ENCODE measurements around the gene MDM4. TPM values are rescaled to one million over a fixed set of nuclear protein-coding genes. Genes with fewer than 3 reads are reported as not detected.

MDM4 gene
- total and polyA plus RNA-seq, 4 donors = 4.8 to 141 (median 57.7) TPM

DNA sequence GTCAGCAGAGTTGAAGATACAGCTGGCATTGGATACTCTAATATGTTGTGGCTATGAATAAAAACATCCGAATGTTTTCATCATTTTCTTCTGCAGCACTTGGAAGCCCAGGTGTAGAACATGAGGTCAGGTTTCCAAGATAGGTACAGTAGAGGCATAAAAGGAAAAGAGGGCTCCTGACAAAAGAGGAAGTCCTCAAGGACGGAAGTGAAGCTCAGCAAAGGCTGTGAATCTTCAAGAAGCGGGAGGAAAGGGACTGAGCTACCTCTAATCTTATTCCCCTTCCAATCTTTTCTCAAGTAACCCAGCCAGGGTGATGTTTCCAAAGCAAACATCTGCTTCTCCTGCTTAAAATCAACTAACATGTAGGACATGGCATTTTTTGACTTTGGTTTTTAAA, 17.2 kb upstream of the MDM4 start:
- Histone ChIP-seq H3K36me3 (ENCODE audit: control insufficient read depth in 1 of 2, insufficient read depth in 2 of 2, low read length in 1 of 2) (no peaks in the 10 kb centered on the region), H3K27ac (ENCODE audit: low read depth in 1 of 2, low read length in 2 of 2) (no peak overlapping the region), H3K4me1 (ENCODE audit: control insufficient read depth in 1 of 2, insufficient read depth in 2 of 2, low read length in 2 of 2) (no peaks in the 10 kb centered on the region), H3K9me3 (ENCODE audit: control insufficient read depth, low read length) (no peaks in the 10 kb centered on the region), H3K4me3 (ENCODE audit: low read length in 2 of 2) (no peak overlapping the region), H3K27me3 (ENCODE audit: control insufficient read depth in 1 of 2, insufficient read depth in 2 of 2, low read length in 1 of 2) (no peaks in the 10 kb centered on the region)
- intact Hi-C loops (cut with DNase I) = loop anchor here in 1 of 2 donors (5.0 kb wide), 1 partner anchor 47 kb away; no protein-coding TSS in a partner anchor
- DNase-seq = no peak
- ATAC-seq (ENCODE audit: low FRiP score) = no peak
- WGBS, 2 donors = 25 to 41% methylated on average over 3 of the region's 3 CpGs

DNA sequence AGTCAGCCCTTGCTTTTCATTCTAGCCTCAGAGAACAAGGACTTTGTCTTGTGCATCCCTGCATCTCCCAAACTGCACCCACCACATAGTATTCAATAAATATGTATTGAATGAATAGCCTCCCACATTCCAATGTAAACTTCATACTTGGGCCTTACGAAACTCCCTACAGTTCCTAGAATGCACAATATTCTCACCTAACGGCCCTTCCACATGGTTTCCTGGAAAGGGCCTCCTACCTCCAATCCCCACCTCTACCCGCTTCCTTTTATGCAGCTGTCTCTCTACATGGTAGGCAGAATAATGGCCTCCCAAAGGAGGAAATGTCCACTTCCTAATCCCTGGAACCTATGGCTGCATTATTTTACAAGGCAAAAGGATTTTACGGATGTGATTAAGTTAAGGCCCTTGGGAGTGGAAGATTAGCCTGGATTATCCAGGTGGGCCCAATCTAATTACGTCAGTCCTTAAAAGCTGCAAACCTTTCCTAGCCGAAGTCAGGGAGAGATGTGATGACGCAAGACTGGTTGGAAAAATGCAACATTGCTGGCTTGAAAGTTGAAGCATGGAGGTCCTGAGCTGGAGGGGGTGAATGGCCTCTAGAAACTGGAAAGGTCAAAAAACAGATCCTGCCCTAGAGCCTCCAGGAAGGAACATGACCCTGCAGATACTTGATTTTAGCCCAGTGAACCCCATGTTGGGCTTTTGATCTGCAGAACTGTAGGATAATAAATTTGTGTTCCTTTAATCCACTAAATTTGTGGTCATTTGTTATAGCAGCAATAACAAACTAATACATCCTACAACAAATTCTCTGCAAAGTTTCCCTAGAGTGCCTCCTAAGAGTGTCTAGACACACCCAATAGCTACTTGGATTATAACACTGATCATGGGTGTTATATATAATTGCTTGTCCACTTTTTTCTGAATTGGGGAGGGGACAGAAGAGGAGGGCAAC, 16.4 kb upstream of the MDM4 start:
- intact Hi-C loops (cut with DNase I) = loop anchor here in 1 of 2 donors (5.0 kb wide), 1 partner anchor 47 kb away; no protein-coding TSS in a partner anchor
- Histone ChIP-seq H3K27ac (ENCODE audit: low read depth in 1 of 2, low read length in 2 of 2) (no peak overlapping the region), H3K36me3 (ENCODE audit: control insufficient read depth in 1 of 2, insufficient read depth in 2 of 2, low read length in 1 of 2) (no peaks in the 10 kb centered on the region), H3K4me3 (ENCODE audit: low read length in 2 of 2) (no peak overlapping the region), H3K27me3 (ENCODE audit: control insufficient read depth in 1 of 2, insufficient read depth in 2 of 2, low read length in 1 of 2) (no peaks in the 10 kb centered on the region), H3K4me1 (ENCODE audit: control insufficient read depth in 1 of 2, insufficient read depth in 2 of 2, low read length in 2 of 2) (no peaks in the 10 kb centered on the region), H3K9me3 (ENCODE audit: control insufficient read depth, low read length) (no peaks in the 10 kb centered on the region)
- WGBS, 2 donors = 89 to 95% methylated on average over 7 of the region's 7 CpGs
- DNase-seq = no peak
- no peak for ATAC-seq (ENCODE audit: low FRiP score)

- no peaks in the 10 kb centered on the region for H3K36me3 ChIP-seq (ENCODE audit: control insufficient read depth in 1 of 2, insufficient read depth in 2 of 2, low read length in 1 of 2)
- ATAC-seq (ENCODE audit: low FRiP score) (no peak), DNase-seq (no peak)
- intact Hi-C loops (cut with DNase I) = loop anchor here in 1 of 2 donors (2.0 kb wide), 1 partner anchor 71 kb away; no protein-coding TSS in a partner anchor
- H3K9me3 ChIP-seq (ENCODE audit: control insufficient read depth, low read length) = no peaks in the 10 kb centered on the region
- no peak overlapping the region for H3K27ac ChIP-seq (ENCODE audit: low read depth in 1 of 2, low read length in 2 of 2)
- no peak overlapping the region for H3K4me3 ChIP-seq (ENCODE audit: low read length in 2 of 2)
- no peaks in the 10 kb centered on the region for H3K4me1 ChIP-seq (ENCODE audit: control insufficient read depth in 1 of 2, insufficient read depth in 2 of 2, low read length in 2 of 2)
- 77 to 79% methylated on average over 6 of the region's 6 CpGs for WGBS, 2 donors
- H3K27me3 ChIP-seq (ENCODE audit: control insufficient read depth in 1 of 2, insufficient read depth in 2 of 2, low read length in 1 of 2) = no peaks in the 10 kb centered on the region
These were observed 14.0 kb upstream of the MDM4 start for GRCh38 chr1:204502241-204502640.

DNA sequence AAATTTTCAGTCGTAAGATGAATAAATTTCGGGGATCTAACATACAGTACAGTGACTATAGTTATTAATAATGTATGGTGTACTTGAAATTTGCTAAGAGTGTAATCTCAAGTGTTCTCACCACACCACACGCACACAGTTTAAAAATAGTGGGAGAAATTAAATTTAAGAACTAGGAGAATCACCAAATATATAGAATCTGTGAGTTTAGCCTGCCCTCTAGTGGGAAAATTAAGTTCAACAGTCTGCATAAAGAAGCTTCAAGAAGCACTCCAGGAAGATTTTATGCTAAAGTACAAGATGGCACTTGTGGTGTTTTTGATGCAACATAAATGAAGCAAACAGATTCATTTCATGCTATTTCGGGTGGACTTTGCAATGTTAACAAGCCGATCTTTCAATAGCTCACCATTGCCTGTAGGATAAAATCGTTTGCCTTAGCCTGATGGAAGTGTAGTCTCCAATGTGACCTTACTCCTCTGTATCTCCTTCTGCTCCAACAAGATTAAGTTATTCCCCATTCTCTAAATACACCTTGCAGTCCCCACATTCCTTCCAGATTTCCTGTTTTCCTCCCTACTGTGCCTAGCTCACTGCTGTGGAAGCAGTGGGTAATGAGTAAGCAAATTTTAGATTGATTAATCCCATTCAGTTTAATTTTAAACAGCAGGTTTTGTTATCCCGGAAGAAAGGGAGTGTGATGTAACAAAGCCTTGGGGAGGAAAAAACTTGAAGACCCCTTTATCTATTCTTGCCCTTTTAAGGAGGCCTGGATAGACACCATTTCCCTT, 12.9 kb upstream of the MDM4 start:
- intact Hi-C loops (cut with DNase I) = loop anchor here (1.0 to 2.0 kb wide), 3 partner anchors 57 to 73 kb away; no protein-coding TSS in a partner anchor
- H3K4me1 ChIP-seq (ENCODE audit: control insufficient read depth in 1 of 2, insufficient read depth in 2 of 2, low read length in 2 of 2) = no peaks in the 10 kb centered on the region
- no peak overlapping the region for H3K4me3 ChIP-seq (ENCODE audit: low read length in 2 of 2)
- WGBS, 2 donors = 27% methylated on average over 7 of the region's 7 CpGs
- DNase-seq = no peak
- H3K36me3 ChIP-seq (ENCODE audit: control insufficient read depth in 1 of 2, insufficient read depth in 2 of 2, low read length in 1 of 2) = no peaks in the 10 kb centered on the region
- no peaks in the 10 kb centered on the region for H3K9me3 ChIP-seq (ENCODE audit: control insufficient read depth, low read length)
- no peaks in the 10 kb centered on the region for H3K27me3 ChIP-seq (ENCODE audit: control insufficient read depth in 1 of 2, insufficient read depth in 2 of 2, low read length in 1 of 2)
- ATAC-seq (ENCODE audit: low FRiP score) = no peak
- H3K27ac ChIP-seq (ENCODE audit: low read depth in 1 of 2, low read length in 2 of 2) = no peak overlapping the region

DNA sequence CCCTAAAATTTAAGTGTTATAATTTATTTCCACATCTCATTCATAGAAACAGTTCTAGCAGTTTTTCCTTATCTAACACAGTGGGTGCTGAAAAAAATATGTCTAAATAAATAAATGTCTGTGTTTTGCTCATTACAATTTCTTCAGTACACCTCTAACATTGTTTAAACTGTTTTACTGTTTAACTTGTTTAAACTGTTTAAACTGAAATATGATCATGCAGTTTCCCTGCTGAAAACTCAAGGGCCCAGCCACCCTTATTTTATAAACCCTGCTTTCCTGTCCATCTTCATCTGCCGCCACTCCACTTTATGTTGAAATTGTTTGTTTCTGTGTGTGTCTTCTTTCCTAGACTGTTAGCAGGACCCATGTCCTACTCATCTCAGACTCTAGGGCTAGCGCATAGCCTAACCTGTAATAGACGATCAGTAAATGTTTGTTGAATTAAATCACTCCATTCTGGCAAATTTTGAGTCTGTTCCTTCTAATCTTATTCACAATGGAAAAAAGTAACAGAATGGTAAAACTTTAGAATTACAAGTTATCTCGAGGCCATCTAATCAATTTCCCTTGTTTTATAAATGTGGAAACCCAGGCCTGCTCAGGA, 12.2 kb upstream of the MDM4 start:
- no peaks in the 10 kb centered on the region for H3K9me3 ChIP-seq (ENCODE audit: control insufficient read depth, low read length)

GRCh38 chr1:204505674-204506200, 10.5 kb upstream of the MDM4 start:
- H3K4me1 ChIP-seq (ENCODE audit: control insufficient read depth in 1 of 2, insufficient read depth in 2 of 2, low read length in 2 of 2) = no peaks in the 10 kb centered on the region
- 1% methylated on average over 4 of the region's 4 CpGs for WGBS, 2 donors
- H3K27ac ChIP-seq (ENCODE audit: low read depth in 1 of 2, low read length in 2 of 2) = no peak overlapping the region
- ATAC-seq (ENCODE audit: low FRiP score) = no peak
- no peaks in the 10 kb centered on the region for H3K27me3 ChIP-seq (ENCODE audit: control insufficient read depth in 1 of 2, insufficient read depth in 2 of 2, low read length in 1 of 2)
- intact Hi-C loops (cut with DNase I) = loop anchor here in 1 of 2 donors (5.0 kb wide), 1 partner anchor 93 kb away; the partner anchor contains the start of gene PPP1R15B
- peak overlapping the region in 1 of 2 donors; percentile 40 for H3K4me3 ChIP-seq (ENCODE audit: low read length in 2 of 2)
- no peaks in the 10 kb centered on the region for H3K9me3 ChIP-seq (ENCODE audit: control insufficient read depth, low read length)
- no peak for DNase-seq
- no peaks in the 10 kb centered on the region for H3K36me3 ChIP-seq (ENCODE audit: control insufficient read depth in 1 of 2, insufficient read depth in 2 of 2, low read length in 1 of 2)

More for the DNA sequence above, 12.2 kb upstream of the MDM4 start:
- Histone ChIP-seq H3K4me3 (ENCODE audit: low read length in 2 of 2) (no peak overlapping the region), H3K4me1 (ENCODE audit: control insufficient read depth in 1 of 2, insufficient read depth in 2 of 2, low read length in 2 of 2) (no peaks in the 10 kb centered on the region), H3K36me3 (ENCODE audit: control insufficient read depth in 1 of 2, insufficient read depth in 2 of 2, low read length in 1 of 2) (no peaks in the 10 kb centered on the region), H3K27ac (ENCODE audit: low read depth in 1 of 2, low read length in 2 of 2) (no peak overlapping the region), H3K27me3 (ENCODE audit: control insufficient read depth in 1 of 2, insufficient read depth in 2 of 2, low read length in 1 of 2) (no peaks in the 10 kb centered on the region)
- DNase-seq (no peak), ATAC-seq (ENCODE audit: low FRiP score) (no peak)
- WGBS, 2 donors = 84 to 89% methylated on average over 4 of the region's 4 CpGs
- intact Hi-C loops (cut with DNase I) = loop anchor here (1.0 to 2.0 kb wide), 3 partner anchors 58 to 73 kb away; no protein-coding TSS in a partner anchor

DNA sequence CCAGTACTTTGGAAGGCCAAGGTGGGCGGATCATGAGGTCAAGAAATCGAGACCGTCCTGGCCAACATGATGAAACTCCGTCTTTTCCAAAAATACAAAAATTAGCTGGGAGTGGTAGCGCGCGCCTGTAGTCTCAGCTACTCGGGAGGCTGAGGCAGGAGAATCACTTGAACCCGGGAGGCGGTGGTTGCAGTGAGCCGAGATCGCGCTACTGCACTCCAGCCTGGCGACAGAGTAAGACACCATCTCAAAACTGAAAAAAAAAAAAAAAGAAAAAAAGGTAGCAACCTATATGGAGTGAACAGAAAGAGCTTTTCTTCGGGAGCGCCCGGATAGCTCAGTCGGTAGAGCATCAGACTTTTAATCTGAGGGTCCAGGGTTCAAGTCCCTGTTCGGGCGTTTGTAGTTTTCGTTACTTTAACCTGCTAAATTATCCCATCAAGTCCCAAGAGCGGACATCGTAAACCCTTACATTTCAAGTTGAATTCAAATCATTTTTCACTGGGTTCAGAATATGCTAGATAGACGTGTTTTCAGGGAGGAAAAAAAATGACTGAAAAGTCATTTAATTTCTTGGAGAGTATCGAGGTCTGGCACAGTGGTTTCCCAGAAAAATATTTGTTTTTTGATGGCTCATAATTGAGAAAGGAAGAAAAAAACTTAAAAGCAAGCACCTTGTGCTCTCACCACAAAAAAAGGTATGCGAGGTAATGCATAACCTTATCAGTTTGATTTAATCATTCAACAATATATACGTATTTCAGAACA, 9.8 kb upstream of the MDM4 start:
- DNase-seq = peak; percentile 69 to 85
- Histone ChIP-seq H3K27me3 (ENCODE audit: control insufficient read depth in 1 of 2, insufficient read depth in 2 of 2, low read length in 1 of 2) (no peaks in the 10 kb centered on the region), H3K27ac (ENCODE audit: low read depth in 1 of 2, low read length in 2 of 2) (no peak overlapping the region), H3K9me3 (ENCODE audit: control insufficient read depth, low read length) (no peaks in the 10 kb centered on the region), H3K4me3 (ENCODE audit: low read length in 2 of 2) (peak overlapping the region in 1 of 2 donors; percentile 40), H3K36me3 (ENCODE audit: control insufficient read depth in 1 of 2, insufficient read depth in 2 of 2, low read length in 1 of 2) (no peaks in the 10 kb centered on the region), H3K4me1 (ENCODE audit: control insufficient read depth in 1 of 2, insufficient read depth in 2 of 2, low read length in 2 of 2) (no peaks in the 10 kb centered on the region)
- 1% methylated on average over 27 of the region's 27 CpGs for WGBS, 2 donors
- peak; percentile 92 for ATAC-seq (ENCODE audit: low FRiP score)
- intact Hi-C loops (cut with DNase I) = loop anchor here in 1 of 2 donors (5.0 kb wide), 1 partner anchor 94 kb away; the partner anchor contains the start of gene PPP1R15B

Measured in aorta (tissue), 5 donors.